C4-2B (cell line): ENCODE data around the gene ENDOV.

Source experiments
- H3K27ac ChIP-seq: fragments of 450-650 bp; 2 replicates; pipeline ENCODE4 v1.5.1; 2017
- ZFX ChIP-seq: fragments of 450-650 bp; IDR thresholded peaks from 2 replicates; pipeline ENCODE4 v1.6.1; 2017
- TF ChIP-seq, protein P1 (sequence below): fragments of 450-650 bp; conservative IDR thresholded peaks from 2 replicates; pipeline ENCODE4 v1.5.1; 2017; ENCODE audit warnings: mild to moderate bottlenecking

Gene ENDOV

DNA sequence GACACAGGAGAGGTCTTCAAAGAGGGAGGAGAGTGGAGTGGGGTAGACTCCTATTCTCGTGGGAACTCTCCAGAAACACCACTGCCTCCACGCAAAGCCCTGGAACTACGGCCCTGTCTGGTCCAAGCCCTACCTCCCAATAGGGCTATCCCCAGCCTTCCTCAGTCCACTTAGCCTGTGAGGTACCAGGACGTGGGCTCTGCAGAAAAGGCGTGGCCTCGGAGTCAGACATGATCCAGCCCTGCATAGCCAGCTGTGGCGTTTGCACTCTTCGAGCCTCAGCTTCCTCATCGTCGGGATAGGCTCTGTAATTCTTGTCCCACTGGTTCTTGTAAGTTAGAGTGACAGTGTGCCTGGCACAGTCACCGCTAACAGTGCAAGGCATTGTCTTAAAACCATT is 13.8 kb downstream of the ENDOV start:
- no peak overlapping the region for H3K27ac ChIP-seq
- TF ChIP-seq, protein P1, sequence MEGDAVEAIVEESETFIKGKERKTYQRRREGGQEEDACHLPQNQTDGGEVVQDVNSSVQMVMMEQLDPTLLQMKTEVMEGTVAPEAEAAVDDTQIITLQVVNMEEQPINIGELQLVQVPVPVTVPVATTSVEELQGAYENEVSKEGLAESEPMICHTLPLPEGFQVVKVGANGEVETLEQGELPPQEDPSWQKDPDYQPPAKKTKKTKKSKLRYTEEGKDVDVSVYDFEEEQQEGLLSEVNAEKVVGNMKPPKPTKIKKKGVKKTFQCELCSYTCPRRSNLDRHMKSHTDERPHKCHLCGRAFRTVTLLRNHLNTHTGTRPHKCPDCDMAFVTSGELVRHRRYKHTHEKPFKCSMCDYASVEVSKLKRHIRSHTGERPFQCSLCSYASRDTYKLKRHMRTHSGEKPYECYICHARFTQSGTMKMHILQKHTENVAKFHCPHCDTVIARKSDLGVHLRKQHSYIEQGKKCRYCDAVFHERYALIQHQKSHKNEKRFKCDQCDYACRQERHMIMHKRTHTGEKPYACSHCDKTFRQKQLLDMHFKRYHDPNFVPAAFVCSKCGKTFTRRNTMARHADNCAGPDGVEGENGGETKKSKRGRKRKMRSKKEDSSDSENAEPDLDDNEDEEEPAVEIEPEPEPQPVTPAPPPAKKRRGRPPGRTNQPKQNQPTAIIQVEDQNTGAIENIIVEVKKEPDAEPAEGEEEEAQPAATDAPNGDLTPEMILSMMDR = no peak
- no peak for TF ChIP-seq ZFX

GRCh38 chr17:80429356-80430275 is 14.6 kb downstream of the ENDOV start:
- H3K27ac ChIP-seq = no peak overlapping the region; the same call in 1 of the 2 replicates
- TF ChIP-seq, protein P1 = no peak
- TF ChIP-seq ZFX = no peak

- TF ChIP-seq, protein P1 = no peak
- TF ChIP-seq ZFX = no peak
- H3K27ac ChIP-seq = no peak overlapping the region
These were observed 15.7 kb downstream of the ENDOV start for GRCh38 chr17:80430446-80431245.

GRCh38 chr17:80431246-80432195 is 16.6 kb downstream of the ENDOV start:
- no peak overlapping the region for H3K27ac ChIP-seq
- TF ChIP-seq, protein P1 = no peak
- no peak for TF ChIP-seq ZFX

DNA sequence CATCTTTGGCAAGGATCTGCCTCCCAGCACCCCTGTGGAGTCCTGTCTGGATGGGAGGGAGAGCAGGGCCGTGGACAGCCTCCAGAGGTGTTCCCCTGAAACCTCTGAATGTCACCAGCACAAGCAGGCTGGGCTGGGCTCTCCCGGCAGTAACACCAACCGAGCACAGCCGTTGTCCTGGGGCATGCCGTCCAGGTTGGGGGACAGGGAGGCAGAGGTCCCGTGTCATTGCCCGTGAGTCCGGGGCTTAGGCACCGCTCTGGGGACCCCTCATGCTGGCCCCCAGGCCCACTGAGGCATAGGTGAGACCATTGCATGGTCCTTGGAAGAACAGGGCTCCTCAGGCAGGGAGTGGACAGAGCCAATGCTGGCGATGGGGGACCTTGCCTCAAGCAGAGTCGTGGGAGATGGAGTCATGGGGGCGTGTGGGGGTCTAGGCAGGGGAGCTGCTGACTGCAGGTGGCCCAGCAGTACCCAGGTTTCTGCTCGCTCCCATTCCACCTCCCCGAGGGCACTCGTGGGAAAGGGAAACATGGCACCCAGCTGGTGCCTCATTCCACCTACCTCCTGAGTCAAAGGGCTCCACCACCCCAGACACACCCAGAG is 17.5 kb downstream of the ENDOV start:
- no peak overlapping the region for H3K27ac ChIP-seq
- TF ChIP-seq, protein P1 = no peak

DNA sequence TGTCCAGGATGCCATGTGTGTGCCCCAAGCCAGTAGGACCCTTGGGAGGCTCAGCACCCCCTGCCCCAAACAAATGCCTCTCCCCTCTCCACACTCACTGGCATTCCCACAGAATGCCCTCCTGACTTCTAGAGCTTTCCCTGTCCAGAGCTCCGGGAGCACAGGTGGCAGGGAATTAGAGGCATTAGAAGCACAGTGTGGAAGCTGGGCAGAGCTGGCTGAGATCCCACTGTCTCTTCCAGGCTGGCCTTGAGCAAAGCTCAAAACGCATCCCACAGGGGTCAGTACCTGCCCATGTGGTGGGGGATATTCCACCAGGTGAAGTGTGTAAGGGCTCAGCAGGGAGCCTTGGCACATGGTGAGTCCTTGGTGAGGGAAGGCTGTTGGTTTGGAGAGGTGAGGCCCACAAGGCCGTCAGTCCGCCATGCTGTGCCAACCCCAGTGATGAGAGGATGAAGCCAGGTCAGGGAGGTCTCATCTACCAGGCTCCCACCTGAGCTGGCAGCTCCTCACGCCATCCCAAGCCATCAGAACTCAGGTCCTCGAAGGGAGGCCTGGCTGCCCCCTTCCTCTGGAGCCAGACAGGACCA is 18.1 kb downstream of the ENDOV start:
- TF ChIP-seq, protein P1 = no peak
- TF ChIP-seq ZFX = no peak
- H3K27ac ChIP-seq = no peak overlapping the region
